ENCODE measurements around the gene CFAP251.

The CFAP251 gene

DNA sequence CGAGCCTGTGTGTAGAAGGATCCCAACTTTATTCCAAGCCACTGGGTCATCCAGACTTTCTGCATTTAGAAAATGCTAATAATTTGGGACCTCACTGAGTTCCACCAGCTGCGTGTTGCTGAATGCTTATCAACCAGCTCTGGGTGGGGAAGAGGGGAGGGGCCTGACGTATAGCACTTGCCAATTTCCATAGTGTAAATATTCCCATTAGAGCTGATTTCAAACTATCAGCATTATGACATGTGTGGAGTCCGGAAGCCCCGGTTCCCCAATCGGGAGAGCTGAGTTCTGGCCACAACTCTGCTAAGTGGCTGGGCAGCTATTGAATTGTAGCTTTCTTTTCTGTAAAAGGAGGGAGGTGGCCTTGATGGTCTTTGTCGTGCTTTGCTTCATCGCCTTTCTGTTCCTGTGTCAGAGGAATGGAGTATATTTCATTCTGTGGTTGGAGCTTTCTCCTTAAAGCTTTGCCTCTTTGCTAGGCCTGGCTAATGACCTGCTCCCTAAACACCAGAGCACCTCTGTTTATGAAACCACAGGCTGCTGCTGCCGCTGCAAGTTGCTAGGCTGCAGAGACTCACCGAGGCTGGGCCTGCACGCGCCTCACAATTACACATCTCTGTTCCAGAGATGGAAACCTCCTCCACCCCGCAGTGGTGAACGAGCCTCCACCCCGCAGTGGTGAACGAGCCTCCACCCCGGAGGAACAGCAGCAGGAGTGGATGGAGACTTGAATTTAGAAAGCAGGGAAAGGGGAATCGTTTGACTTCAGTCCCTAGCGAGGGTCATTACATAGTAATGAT, 95.6 kb downstream of the CFAP251 start:
- no peak for DNase-seq (ENCODE audit: low read depth)
- H3K4me3 ChIP-seq (ENCODE audit: low read depth, low read length), result no peak overlapping the region
- TF ChIP-seq, protein P1, sequence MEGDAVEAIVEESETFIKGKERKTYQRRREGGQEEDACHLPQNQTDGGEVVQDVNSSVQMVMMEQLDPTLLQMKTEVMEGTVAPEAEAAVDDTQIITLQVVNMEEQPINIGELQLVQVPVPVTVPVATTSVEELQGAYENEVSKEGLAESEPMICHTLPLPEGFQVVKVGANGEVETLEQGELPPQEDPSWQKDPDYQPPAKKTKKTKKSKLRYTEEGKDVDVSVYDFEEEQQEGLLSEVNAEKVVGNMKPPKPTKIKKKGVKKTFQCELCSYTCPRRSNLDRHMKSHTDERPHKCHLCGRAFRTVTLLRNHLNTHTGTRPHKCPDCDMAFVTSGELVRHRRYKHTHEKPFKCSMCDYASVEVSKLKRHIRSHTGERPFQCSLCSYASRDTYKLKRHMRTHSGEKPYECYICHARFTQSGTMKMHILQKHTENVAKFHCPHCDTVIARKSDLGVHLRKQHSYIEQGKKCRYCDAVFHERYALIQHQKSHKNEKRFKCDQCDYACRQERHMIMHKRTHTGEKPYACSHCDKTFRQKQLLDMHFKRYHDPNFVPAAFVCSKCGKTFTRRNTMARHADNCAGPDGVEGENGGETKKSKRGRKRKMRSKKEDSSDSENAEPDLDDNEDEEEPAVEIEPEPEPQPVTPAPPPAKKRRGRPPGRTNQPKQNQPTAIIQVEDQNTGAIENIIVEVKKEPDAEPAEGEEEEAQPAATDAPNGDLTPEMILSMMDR (IDR thresholded peaks at IDR 0.05; ENCODE audit: insufficient read depth, low read depth, low read length, missing control alignments), result no peak

DNA sequence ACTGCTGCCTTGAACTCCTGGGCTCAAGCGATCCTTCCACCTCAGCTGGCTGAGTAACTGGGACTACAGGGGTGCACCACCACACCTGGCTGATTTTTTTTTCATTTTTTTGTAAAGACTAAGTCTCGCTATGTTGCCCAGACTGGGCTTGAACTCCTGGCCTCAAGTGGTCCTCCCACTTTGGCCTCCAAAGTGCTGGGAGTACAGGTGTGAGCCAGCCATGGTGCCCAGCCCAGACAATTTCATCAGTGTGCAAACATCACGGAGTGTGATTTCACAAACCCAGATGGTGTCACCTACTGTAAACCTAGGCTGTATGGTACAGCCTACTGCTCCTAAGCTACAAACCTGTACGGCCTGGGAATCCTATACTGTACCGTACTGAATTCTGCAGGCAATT, 96.4 kb downstream of the CFAP251 start:
- TF ChIP-seq, protein P1 (IDR thresholded peaks at IDR 0.05; ENCODE audit: insufficient read depth, low read depth, low read length, missing control alignments), result no peak
- no peak overlapping the region for H3K4me3 ChIP-seq (ENCODE audit: low read depth, low read length)
- DNase-seq (ENCODE audit: low read depth), result no peak

DNA sequence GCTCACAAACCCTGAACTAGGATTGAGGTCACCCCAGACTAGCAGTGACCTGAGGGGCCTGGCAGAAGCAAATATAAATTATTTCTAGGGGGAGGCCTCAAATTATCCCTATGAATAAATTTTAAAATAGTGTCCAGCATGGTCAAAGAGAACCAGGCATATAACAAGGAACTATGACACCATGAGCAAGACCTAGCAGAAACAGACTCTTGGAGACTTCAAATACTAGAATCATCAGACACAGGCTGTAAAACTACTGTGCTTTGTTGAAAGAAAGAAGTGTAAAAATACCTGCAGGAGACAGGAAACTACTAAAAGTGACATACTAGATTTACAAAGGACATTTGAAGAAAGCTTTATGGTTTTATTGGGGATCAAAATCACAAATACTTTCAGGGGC, 100.1 kb downstream of the CFAP251 start:
- DNase-seq (ENCODE audit: low read depth), result no peak
- no peak overlapping the region for H3K4me3 ChIP-seq (ENCODE audit: low read depth, low read length)
- TF ChIP-seq, protein P1 (IDR thresholded peaks at IDR 0.05; ENCODE audit: insufficient read depth, low read depth, low read length, missing control alignments), result no peak

DNA sequence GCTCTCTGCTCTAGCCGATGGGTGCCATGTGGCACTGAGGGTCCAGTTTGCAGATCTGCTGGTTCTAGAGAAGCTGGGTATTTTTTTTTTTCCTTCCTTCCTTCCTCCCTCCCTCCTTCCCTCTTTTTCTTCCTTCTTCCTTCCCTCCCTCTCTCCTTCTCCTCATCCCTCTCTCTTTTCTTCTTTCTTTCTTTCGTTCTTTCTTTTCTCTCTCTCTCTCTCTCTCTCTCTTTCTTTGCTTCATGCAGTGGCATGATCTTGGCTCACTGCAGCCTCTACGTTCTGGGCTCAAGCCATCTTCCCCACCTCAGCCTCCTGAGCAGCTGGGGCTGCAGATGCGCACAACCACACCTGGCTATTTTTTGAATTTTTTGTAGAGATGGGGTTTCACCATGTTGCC, 100.5 kb downstream of the CFAP251 start:
- TF ChIP-seq, protein P1 (IDR thresholded peaks at IDR 0.05; ENCODE audit: insufficient read depth, low read depth, low read length, missing control alignments), result no peak
- no peak for DNase-seq (ENCODE audit: low read depth)
- no peak overlapping the region for H3K4me3 ChIP-seq (ENCODE audit: low read depth, low read length)

DNA sequence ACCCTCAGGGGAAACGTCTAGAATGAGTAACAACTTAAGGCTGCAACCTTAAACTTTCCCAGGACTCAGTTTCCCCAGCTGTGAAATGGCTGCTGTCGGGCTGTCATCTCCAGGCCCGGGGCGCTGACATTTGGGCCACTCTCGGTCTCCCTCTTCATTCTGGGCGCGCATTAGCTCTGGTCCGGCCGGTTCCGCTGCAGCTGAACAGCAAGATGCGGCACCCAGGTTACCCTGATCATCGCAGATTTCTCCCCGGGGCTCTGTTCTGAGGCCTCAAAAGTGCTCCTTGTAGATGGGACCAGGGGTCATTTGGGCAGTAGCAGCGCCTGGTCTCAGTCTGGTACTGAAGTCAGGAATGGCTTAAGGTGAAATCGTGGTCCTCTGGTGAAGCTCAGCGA, 102.4 kb downstream of the CFAP251 start:
- TF ChIP-seq, protein P1 (IDR thresholded peaks at IDR 0.05; ENCODE audit: insufficient read depth, low read depth, low read length, missing control alignments), result no peak
- no peak for DNase-seq (ENCODE audit: low read depth)
- no peak overlapping the region for H3K4me3 ChIP-seq (ENCODE audit: low read depth, low read length)

DNA sequence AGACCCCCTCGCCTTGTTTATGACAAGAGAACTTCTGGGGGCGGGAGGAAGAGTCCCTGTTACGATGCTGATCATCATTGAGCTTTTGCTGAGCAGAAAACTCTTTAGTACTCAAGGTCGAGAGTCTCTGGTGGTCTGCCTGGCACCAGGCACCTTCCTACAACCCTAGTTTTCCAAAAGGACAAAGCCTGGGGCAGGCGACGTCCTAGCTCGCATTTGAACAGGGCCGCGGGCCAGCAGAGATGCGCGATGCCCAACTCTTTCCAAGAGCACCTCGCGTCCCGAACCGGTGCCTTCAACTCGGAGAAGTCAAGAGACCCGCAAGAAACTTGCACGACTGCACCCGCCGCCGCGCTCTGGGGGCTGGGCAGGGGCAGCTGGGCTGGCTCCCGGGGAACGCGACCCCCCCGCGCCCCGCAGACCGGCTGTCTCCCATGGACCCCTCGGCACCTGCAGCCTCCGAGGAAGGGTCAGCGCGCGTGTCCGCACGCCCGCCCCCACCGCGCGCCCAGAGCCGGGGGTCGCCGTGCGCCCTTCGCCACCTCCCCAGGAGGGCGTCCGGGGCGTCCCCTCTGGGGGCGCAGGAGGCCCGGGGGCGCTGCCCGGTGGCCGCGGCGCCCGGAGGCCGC, 102.9 kb downstream of the CFAP251 start:
- H3K4me3 ChIP-seq (ENCODE audit: low read depth, low read length), result peak overlapping the region; percentile 18; the same call in 1 of the 2 replicates
- no peak for DNase-seq (ENCODE audit: low read depth)
- TF ChIP-seq, protein P1 (IDR thresholded peaks at IDR 0.05; ENCODE audit: insufficient read depth, low read depth, low read length, missing control alignments), result no peak
